Measurements from ENCODE around the gene NUSAP1.

GRCh38 chr15:41396111-41396510, 63.4 kb downstream of the NUSAP1 start:
- TF ChIP-seq POLR2A (IDR thresholded peaks at IDR 0.05; ENCODE audit: borderline replicate concordance, extremely low read depth, insufficient read depth, insufficient read length), result no peak
- TF ChIP-seq ZNF274 (IDR thresholded peaks at IDR 0.05; ENCODE audit: low read depth, low read length), result no peak
- TF ChIP-seq CTCF (IDR thresholded peaks at IDR 0.05 in 2 of 3, conservative IDR thresholded peaks at IDR 0.05 in 1 of 3; ENCODE audit: borderline replicate concordance in 1 of 3, insufficient read depth in 1 of 3, low read depth in 2 of 3, low read length in 2 of 3), result no peak
- TF ChIP-seq POLR2AphosphoS5 (IDR thresholded peaks at IDR 0.05; ENCODE audit: low read depth, low read length), result no peak
- no peak for TF ChIP-seq EZH2 (IDR thresholded peaks at IDR 0.05)

Measured in HCT116 (cell line).